Kasumi-1 (cell line): Measurements from ENCODE around the gene NR3C1.

Source experiments
- DNase-seq, 2 experiments: peaks; one replicate each; lab custom pipeline; 2025; lab: John Stamatoyannopoulos, UW

Gene NR3C1

GRCh38 chr5:143261748-143262392, 141.6 kb downstream of the NR3C1 start:
- DNase-seq, result no peak

GRCh38 chr5:143259254-143259605, 144.3 kb downstream of the NR3C1 start:
- DNase-seq, result no peak

GRCh38 chr5:143258559-143259253, 144.8 kb downstream of the NR3C1 start:
- no peak for DNase-seq

- no peak for DNase-seq
Measured at GRCh38 chr5:143254819-143255218, 148.7 kb downstream of the NR3C1 start.

DNA sequence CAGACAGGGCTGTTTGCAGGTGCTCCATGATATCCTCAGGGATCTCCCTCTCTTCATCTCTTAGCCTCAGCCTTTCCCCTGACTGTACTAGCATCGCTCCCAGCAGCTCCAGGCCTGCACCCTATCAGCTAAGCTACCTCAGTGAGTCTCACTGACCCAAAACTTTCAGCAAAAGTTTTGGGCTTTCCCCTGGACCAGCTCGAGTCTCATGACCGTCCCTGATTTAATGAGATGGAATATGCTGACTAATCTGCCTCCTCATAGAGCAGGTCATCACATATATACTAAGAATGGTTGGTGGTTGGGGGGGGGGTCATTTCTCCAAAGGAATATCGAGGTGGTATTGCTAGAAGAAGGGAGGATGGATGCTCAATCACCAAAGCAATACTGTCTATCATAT, 151.5 kb downstream of the NR3C1 start:
- no peak for DNase-seq

DNA sequence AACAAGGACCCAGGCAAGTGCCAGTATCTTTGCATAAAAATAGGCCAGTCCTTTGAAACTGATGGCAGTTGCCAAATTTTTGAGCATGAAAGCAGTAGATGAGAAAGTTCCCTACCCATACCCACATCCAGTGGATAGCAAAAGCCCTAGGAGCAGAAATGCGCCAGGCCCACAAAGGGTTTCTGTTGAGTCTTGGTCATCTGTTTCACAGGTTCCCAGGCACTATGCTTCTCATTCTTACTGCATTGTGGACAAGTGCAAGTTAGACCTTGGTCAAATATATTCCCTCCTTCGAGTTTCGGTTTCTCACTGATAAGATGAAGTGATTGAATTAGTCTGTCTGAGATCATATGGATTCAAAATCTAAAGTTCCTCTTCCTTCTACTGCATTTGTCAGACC, 152.3 kb downstream of the NR3C1 start:
- DNase-seq, result no peak

- DNase-seq, result no peak
Measured at GRCh38 chr5:143249851-143250250, 153.6 kb downstream of the NR3C1 start.

DNA sequence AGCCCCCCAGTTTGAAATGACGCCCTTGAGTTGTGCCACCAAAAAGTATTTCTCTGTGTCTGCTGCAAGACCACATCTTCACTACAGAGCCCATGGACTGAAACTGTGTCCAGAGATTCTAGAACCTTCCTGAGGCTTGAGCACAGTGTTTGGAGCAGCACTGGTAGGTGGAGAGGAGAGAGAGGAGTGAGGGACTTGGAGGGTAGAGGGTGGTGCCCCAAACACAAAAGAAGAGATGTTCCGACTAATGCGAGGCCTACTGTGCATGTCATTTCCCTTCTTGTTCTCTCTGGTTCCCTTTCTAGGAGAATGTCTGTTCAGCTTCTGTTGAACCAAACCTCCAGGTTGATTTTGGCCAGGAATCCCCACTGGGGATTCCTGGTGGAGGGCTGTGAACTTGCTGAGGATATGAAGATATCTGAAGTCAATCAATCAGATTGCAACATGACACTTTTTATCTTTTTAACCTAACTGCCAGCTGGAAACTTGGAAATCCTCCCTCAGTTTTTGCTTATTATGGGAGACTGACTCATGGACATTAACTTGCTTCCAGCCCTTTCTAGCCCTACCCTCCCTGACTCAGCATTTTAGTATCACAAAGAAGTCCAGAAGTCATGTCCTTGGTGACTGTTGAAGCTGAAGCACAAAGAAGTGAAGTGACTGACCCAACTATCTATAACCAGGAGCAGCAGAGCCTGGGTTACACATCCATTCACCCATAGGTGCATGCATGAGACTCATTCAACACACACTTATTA, 154.5 kb downstream of the NR3C1 start:
- DNase-seq, result no peak

DNA sequence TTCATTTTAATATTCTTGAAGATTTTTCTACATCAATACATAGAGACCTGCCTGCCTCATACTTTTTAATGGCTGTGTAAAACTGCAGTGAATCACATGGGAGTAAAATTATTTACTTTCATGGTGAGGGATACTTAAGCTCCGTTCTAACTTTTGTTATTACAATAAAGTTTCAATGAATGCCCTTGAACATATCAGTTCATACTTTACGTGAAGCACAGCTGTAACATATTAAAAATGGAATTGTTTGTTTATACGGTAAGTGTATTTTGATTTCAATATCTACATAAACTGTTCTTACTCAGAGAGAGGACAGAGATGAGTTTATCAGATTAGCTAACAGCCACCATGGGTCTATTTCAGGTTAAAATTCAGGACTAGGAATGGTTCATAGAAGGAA, 155.1 kb downstream of the NR3C1 start:
- no peak for DNase-seq

DNA sequence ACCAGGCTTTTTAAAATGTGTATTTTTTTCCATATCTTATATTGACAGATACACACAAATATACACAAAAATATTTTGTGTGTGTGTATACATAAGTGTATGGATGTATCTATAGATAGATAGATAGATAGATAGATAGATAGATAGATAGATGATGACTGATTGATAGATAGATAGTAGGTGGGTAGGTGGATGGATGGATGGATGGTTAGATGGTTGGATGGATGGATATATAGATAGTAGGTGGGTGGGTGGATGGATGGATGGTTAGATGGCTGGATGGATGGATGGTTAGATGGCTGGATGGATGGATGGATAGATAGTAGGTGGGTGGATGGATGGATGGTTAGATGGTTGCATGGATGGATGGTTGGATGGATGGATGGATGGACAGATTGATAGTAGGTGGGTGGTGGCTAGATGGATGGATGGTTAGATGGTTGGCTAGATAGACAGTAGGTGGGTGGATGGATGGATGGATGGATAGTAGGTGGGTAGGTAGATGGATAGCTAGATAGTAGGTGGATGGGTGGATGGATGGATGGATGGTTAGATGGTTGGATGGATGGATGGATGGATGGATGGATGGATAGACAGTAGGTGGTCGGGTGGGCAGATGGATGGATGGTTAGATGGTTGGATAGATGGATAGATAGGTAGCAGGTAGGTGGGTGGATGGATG, 156.2 kb downstream of the NR3C1 start:
- no peak for DNase-seq

- DNase-seq, result no peak
Measured at GRCh38 chr5:143245929-143246561, 157.4 kb downstream of the NR3C1 start.

DNA sequence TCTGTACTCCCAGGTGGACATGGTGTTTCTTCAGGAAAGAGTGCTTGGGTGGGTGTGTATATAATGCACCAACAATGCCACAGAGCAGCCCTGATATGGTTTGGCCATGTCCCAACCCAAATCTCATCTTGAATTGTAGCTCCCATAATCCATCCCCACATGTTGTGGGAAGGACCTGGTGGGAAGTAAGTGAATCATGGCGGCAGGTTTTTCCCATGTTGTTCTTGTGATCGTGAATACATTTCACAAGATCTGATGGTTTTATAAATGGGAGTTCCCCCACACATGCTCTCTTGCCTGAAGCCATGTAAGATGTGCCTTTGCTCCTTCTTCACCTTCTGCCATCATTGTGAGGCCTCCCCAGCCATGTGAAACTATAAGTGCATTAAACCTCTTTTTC, 158.5 kb downstream of the NR3C1 start:
- DNase-seq, result no peak

DNA sequence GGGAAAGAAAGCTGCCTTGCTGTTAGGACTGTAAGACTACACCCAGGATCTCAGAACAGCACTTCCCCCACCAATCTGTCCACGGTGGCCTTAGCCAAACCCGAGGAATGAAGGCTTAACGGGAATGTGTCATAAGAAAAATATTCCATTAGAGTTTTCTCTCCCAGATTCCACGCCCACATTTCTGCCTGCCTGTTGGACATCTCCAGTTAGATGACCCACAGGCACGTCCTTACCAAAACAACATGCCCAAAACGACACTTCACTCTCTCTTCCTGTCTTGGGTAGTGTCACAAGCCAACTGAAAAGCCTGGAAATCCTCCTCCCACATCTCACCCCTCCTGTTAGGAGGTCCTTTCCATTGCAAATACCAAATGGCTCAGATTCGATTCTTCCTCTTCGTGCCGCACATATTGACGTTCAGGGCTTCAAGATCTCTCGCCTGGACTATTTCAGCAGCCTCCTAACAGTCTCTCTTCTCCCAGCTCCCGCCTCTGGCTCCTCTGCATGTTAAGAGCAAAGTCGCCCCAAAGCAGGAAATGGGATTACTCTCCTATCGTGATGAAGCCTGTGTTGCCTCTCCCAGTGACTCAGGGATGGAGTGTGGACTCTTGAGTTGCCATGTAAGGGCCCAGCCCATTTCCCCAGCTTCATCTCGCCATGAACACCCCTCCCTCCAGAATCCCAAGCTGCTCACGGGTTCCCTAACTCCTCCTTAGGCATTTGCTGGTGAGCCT, 159.3 kb downstream of the NR3C1 start:
- DNase-seq, result no peak

DNA sequence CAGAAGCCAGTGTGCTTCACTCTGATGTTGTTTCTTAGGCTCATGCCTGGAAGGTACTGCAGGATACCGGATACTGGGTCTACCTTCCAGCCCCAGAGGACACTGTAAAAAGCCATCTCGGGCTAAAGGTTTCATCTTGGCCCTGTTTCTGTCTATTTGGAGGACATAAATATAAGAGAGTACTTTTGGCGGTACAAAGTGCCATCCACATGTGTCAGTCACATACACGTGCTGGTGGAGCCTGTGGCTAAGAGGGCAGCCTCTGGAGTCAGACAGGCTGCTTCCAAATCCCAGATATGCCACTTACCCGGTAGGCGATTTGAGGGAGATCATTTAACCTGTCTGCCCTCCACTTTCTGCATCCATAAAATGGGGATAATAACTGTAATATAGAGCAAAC, 160.4 kb downstream of the NR3C1 start:
- no peak for DNase-seq

DNA sequence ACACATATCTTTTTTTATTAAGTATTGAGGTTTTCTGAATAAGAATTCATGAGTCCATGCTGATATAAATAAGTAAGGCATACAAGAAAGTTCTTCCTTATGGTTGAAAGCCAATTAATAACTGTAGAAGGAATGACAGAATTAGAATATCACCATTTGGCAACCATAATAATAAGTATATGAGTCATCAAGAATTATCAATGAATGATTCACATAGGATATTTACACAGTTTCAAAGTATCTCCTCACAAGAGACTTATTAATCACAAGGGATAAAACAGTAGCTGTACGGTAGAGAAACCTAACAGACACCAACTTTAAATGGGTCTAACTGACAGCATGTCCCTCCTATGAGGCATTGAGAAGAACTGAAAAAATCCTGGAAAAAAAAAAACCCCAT, 161.6 kb downstream of the NR3C1 start:
- no peak for DNase-seq

- DNase-seq, result no peak
Measured at GRCh38 chr5:143239882-143240518, 163.5 kb downstream of the NR3C1 start.

DNA sequence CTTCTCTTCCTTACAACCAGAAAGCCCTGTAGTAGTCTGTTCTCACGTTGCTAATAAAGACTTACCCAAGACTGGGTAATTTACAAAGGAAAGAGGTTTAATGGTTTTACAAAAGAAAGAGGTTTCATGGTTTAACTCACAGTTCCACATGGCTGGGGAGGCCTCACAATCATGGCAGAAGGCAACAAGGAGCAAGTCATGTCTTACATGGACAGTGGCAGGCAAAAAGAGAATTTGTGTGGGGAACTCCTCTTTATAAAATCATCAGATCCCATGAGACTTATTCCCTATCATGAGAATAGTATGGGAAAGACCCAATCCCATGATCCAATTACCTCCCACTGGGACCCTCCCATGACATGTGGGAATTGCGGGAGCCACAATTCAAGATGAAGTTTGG, 164.9 kb downstream of the NR3C1 start:
- no peak for DNase-seq

GRCh38 chr5:143237664-143238063, 165.8 kb downstream of the NR3C1 start:
- DNase-seq, result no peak

DNA sequence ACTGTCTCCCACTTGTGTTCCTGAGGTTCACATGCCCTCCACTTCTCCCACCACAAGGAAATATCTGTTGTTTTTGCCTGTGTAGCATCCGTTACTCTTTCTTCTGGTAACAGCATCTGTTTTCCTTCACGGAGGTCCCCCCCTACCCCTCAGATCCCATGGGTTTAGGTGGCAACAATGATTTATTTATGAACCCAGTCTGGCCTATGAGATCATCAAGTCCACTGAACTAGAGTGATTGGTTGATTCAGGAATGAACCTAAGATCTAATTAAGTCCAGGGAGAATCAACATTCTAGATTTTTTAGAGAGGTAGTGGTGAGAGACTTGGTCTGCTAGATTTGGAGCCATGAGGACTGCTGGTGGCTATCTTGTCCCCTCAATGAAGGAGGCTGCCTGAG, 166.8 kb downstream of the NR3C1 start:
- no peak for DNase-seq

- DNase-seq, result no peak
Measured at GRCh38 chr5:143235423-143235822, 168.1 kb downstream of the NR3C1 start.
